Measurements from ENCODE around the gene MAMDC4.
"Not testable (repeated sequence)": the region's sequence is repeated elsewhere in the genome, so short reads cannot be mapped to it uniquely, and the experiment has no call there.

MAMDC4 gene

DNA sequence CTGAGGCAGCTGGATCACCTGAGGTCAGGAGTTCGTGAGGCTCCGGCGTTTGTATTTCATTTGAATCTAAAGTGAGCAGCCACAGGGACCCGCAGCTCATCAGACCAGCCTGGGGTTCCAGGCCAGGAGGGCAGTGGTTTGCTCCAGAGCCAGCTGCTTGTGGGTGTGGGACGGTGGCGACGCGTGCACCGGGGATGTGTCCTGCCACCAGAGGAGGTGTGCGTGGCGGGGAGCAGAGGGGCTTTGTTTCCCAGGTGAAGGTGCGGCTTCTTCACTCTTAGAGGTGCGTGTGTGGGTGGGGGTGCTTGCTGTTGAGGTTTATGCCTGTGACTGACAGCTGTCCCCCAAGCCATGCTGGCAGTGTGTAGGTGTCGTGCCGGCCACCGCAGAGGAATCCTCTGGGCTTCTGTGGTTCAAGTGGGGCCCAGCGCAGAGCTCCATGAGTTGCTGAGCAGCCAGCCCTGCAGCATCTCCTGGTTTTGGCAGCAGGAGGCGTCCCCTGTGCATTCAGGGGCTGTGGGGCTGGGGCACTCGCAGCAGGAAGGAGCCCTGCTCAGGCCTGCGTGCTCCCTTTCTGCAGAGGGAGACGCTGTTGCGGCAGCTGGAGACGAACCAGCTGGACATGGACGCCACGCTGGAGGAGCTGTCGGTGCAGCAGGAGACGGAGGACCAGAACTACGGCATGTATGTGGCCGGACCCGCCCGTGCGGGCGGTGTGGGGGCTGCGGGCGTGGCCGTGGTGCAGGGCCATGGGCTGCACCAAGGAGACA lies 16.8 kb upstream of the MAMDC4 start:
- CTCF ChIA-PET: no interaction called here
- no peak for DNase-seq (ENCODE audit: extremely low spot score)
- TF ChIP-seq ARNT (IDR thresholded peaks at IDR 0.05) (no peak), CTBP1 (IDR thresholded peaks at IDR 0.05; ENCODE audit: borderline replicate concordance) (no peak), SP1 (IDR thresholded peaks at IDR 0.05) (no peak), BHLHE40 (IDR thresholded peaks at IDR 0.05; ENCODE audit: borderline replicate concordance) (no peak), HDGF (IDR thresholded peaks at IDR 0.05; ENCODE audit: borderline replicate concordance) (no peak), FOXK2 (IDR thresholded peaks at IDR 0.05) (no peak), FOXA1 (IDR thresholded peaks at IDR 0.05) (no peak), TARDBP (IDR thresholded peaks at IDR 0.05) (no peak), L3MBTL2 (conservative IDR thresholded peaks at IDR 0.05) (no peak), ZNF384 (IDR thresholded peaks at IDR 0.05) (no peak), FOXM1 (IDR thresholded peaks at IDR 0.05; ENCODE audit: borderline replicate concordance) (no peak), NFRKB (IDR thresholded peaks at IDR 0.05) (no peak), SUZ12 (IDR thresholded peaks at IDR 0.05) (no peak), ELF4 (IDR thresholded peaks at IDR 0.05) (no peak), LEF1 (IDR thresholded peaks at IDR 0.05; ENCODE audit: borderline replicate concordance) (no peak)
- TF ChIP-seq, protein P1, sequence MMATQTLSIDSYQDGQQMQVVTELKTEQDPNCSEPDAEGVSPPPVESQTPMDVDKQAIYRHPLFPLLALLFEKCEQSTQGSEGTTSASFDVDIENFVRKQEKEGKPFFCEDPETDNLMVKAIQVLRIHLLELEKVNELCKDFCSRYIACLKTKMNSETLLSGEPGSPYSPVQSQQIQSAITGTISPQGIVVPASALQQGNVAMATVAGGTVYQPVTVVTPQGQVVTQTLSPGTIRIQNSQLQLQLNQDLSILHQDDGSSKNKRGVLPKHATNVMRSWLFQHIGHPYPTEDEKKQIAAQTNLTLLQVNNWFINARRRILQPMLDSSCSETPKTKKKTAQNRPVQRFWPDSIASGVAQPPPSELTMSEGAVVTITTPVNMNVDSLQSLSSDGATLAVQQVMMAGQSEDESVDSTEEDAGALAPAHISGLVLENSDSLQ (IDR thresholded peaks at IDR 0.05): no peak
- POLR2A ChIA-PET: interaction anchor here (1.2 kb wide), 1 partner anchor 27 kb away, joined by 3 read pairs; no protein-coding TSS in a partner anchor

DNA sequence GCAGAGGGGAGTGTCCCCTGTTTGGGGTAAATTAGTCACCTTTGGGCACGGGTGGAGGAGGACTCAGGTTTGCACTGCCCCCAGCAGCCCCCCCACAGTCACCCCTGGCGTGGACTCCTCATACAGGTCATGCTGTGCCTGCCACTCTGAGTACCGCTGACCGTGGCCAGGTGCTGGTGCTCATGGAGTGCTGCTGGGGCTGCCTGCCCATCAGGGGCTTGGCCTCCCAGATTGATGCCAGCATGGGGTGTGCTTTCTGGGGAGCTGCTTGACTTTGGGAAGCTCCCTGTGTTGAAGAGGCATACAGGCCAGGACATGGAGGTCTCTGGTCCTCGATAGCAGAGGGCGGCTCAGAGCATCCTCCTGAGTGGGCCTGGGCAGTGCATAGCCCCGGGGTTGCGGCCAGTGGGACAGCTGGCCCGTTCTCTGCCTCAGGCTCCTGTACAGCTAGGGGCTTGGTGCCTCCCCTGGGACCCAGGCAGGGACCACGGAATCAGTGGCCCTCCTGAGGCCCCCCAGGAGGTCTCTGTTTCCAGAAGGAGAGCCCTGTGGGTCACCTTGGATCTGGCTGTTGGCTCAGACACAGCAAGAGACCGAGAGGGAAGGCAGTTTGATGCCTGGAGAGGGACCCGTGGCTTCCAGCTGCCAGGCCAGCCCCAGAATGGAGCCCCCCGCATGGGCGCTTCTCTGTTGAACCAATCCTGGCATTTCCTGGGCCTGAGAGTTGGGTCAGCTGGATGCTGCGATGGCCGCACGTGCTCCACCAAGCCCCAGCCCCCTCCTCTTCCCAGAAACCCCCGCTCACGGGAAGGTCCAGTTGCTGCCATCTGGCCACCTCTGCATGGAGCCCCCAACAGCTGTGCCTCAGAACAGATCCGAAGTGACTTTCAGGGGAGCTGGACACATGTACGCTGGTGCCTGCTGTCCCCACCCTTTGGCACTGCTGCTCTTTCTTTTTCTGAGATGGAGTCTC lies 15.9 kb upstream of the MAMDC4 start:
- TF ChIP-seq FOXK2 (IDR thresholded peaks at IDR 0.05) (no peak), FOXM1 (IDR thresholded peaks at IDR 0.05; ENCODE audit: borderline replicate concordance) (no peak), TARDBP (IDR thresholded peaks at IDR 0.05) (no peak), CTBP1 (IDR thresholded peaks at IDR 0.05; ENCODE audit: borderline replicate concordance) (no peak), SUZ12 (IDR thresholded peaks at IDR 0.05) (no peak), FOXA1 (IDR thresholded peaks at IDR 0.05) (no peak), BHLHE40 (IDR thresholded peaks at IDR 0.05; ENCODE audit: borderline replicate concordance) (no peak), HDGF (IDR thresholded peaks at IDR 0.05; ENCODE audit: borderline replicate concordance) (no peak), ARNT (IDR thresholded peaks at IDR 0.05) (no peak), LEF1 (IDR thresholded peaks at IDR 0.05; ENCODE audit: borderline replicate concordance) (no peak), L3MBTL2 (conservative IDR thresholded peaks at IDR 0.05) (no peak), NFRKB (IDR thresholded peaks at IDR 0.05) (no peak), ELF4 (IDR thresholded peaks at IDR 0.05) (no peak), ZNF384 (IDR thresholded peaks at IDR 0.05) (no peak), SP1 (IDR thresholded peaks at IDR 0.05) (no peak)
- TF ChIP-seq, protein P1 (IDR thresholded peaks at IDR 0.05): no peak
- ChIA-PET POLR2A (interaction anchor here (1.2 to 1.4 kb wide), 2 partner anchors 12 to 28 kb away, joined by 3 to 4 read pairs; no protein-coding TSS in a partner anchor), CTCF (no interaction called here)
- DNase-seq (ENCODE audit: extremely low spot score): no peak

DNA sequence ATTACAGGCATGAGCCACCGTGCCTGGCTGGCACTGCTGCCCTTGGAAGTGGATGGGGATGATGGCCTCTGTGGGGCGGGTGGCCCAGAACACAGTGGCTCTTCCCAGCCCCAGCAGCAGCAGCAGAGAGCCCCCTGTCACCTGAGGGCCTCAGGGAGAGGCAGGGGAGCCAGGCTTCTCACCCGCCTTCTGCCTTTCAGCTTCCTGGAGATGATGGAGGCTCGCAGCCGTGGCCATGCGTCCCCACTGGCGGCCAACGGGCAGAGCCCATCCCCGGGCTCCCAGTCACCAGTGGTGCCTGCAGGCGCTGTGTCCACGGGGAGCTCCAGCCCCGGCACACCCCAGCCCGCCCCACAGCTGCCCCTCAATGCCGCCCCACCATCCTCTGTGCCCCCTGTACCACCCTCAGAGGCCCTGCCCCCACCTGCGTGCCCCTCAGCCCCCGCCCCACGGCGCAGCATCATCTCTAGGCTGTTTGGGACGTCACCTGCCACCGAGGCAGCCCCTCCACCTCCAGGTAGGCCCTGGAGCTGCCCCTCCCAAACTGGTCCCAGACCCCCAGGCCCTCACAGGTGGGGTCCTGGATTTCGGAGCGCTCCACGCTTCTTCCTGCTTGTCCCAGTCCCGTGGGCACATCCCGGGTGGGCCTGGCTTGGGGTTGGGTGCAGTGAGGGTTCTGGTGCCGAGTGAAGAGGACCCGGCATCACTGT lies 14.8 kb upstream of the MAMDC4 start:
- TF ChIP-seq ELF4 (IDR thresholded peaks at IDR 0.05): no peak
- no peak for TF ChIP-seq SP1 (IDR thresholded peaks at IDR 0.05)
- TF ChIP-seq L3MBTL2 (conservative IDR thresholded peaks at IDR 0.05): no peak
- no peak for TF ChIP-seq FOXA1 (IDR thresholded peaks at IDR 0.05)
- no peak for TF ChIP-seq FOXM1 (IDR thresholded peaks at IDR 0.05; ENCODE audit: borderline replicate concordance)
- no peak for TF ChIP-seq SUZ12 (IDR thresholded peaks at IDR 0.05)
- POLR2A ChIA-PET: interaction anchor here (1.4 kb wide), 1 partner anchor 11 kb away, joined by 4 read pairs; no protein-coding TSS in a partner anchor
- CTCF ChIA-PET: interaction anchor here (0.9 kb wide), 1 partner anchor 11 kb away, joined by 3 read pairs; no protein-coding TSS in a partner anchor
- DNase-seq (ENCODE audit: extremely low spot score): no peak

DNA sequence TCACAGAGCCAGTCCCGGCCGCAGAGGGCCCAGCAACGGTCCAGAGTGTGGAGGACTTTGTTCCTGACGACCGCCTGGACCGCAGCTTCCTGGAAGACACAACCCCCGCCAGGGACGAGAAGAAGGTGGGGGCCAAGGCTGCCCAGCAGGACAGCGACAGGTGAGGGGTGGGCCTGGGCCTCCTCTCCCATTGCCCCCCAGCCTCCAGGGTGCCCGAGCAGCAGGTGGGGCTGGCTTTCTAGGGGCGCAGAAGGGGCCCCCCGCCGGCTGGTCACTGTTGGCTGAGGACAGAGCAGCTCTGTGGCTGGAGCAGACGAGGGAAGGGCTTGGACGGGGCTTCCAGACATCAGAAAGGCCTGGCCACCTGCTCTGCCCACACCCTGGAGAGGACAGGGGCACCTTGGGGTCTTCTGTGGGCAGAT lies 14.3 kb upstream of the MAMDC4 start:
- CTCF ChIA-PET: interaction anchor here (0.9 kb wide), 1 partner anchor 12 kb away, joined by 3 read pairs; no protein-coding TSS in a partner anchor
- POLR2A ChIA-PET: interaction anchor here (1.4 kb wide), 1 partner anchor 10 kb away, joined by 4 read pairs; no protein-coding TSS in a partner anchor
- DNase-seq (ENCODE audit: extremely low spot score): not testable (repeated sequence)

DNA sequence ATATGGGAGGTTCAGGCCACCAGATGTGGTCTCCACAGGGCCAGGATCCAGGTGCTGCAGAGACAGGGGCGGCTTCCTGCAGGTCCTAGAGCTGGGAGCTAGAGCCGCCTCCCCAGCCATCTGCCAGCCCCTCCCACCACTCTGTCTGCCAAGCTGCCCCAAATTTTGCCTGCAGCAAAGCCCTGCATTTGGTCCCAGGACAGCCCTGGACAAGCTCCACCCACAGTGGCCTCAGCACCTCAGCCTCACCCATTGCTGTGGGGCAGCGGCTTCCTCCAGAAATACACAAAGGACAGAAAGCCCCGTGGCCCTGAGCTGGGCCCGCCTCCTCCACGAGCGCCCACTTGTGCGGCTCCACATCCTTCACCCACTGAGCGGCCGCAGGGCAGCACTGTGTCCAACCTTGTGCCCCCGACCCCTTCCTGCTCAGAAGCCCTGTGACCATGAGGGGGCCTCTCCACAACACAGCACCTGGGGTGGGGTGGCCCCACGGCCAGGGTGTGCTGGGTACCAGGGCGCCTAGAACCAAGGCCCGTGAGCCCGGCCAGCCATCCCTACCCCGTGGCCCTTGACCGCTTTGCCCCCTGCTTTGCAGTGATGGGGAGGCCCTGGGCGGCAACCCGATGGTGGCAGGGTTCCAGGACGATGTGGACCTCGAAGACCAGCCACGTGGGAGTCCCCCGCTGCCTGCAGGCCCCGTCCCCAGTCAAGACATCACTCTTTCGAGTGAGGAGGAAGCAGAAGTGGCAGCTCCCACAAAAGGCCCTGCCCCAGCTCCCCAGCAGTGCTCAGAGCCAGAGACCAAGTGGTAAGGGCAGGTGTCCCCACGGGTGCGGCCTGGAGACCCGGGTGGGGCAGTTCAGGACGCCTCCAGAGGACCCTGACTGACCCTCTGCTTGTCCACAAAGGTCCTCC lies 13.6 kb upstream of the MAMDC4 start:
- TF ChIP-seq FOXM1 (IDR thresholded peaks at IDR 0.05; ENCODE audit: borderline replicate concordance): no peak
- TF ChIP-seq, protein P1 (IDR thresholded peaks at IDR 0.05): no peak
- ChIA-PET POLR2A (interaction anchor here (0.6 kb wide), 1 partner anchor 31 kb away, joined by 3 read pairs; no protein-coding TSS in a partner anchor), CTCF (no interaction called here)
- no peak for DNase-seq (ENCODE audit: extremely low spot score)
